Naive thymus-derived CD4-positive, alpha-beta T cell (primary cell): ENCODE measurements around the gene CDKAL1. TPM values are rescaled to one million over a fixed set of nuclear protein-coding genes. Genes with fewer than 3 reads are reported as not detected.

Source experiments
- ATAC-seq: fragments of 150-1000 bp; cut with Tn5 transposase; 2 replicates; pipeline ENCODE4 v1.10.0; 2021; ENCODE audit warnings: mild to moderate bottlenecking, moderate library complexity
- CTCF ChIA-PET: fragments of 350-600 bp; sonication (Branson Sonifier 250); formaldehyde crosslinking; loops from one replicate; lab custom pipeline; 2021; ENCODE audit warnings: antibody characterized with exemption; lab: Charles Lee
- POLR2A ChIA-PET: fragments of 350-600 bp; sonication (Branson Sonifier 250); formaldehyde crosslinking; loops from one replicate; lab custom pipeline; 2021; ENCODE audit warnings: antibody characterized with exemption, inconsistent platforms; lab: Charles Lee
- DNase-seq, 9 donors: peaks; one replicate each; pipeline versions ENCODE4 v3.0.0 to v3.0.0-alpha.2; 2020 to 2022; ENCODE audit warnings: mixed read lengths in 1 of 9
- H3K27ac ChIP-seq: one replicate; pipeline ENCODE4 v1.7.0; 2013; ENCODE audit warnings: mild to moderate bottlenecking, low read depth, low read length, moderate library complexity
- H3K27me3 ChIP-seq, 2 donors: one replicate each; pipeline ENCODE4 v1.7.0; 2013; ENCODE audit warnings: low read length in 2 of 2, mild to moderate bottlenecking in 2 of 2, moderate library complexity in 2 of 2; ENCODE audit not compliant: control insufficient read depth in 2 of 2, insufficient read depth in 2 of 2
- H3K36me3 ChIP-seq, 3 experiments: 1 replicate in 2 of 3; 2 replicates in 1 of 3; pipeline ENCODE4 v1.7.0; 2013; ENCODE audit warnings: low read length in 3 of 3, mild to moderate bottlenecking in 3 of 3, moderate library complexity in 1 of 3; ENCODE audit not compliant: insufficient read depth in 3 of 3, control insufficient read depth in 2 of 3
- H3K4me1 ChIP-seq, 2 donors: one replicate each; pipeline ENCODE4 v1.7.0; 2013; ENCODE audit warnings: low read length in 2 of 2, mild to moderate bottlenecking in 2 of 2, moderate library complexity in 1 of 2; ENCODE audit not compliant: control insufficient read depth in 2 of 2, insufficient read depth in 2 of 2
- H3K4me3 ChIP-seq: 2 replicates; pipeline ENCODE4 v1.7.0; 2013; ENCODE audit warnings: mild to moderate bottlenecking, low read length
- H3K9me3 ChIP-seq, 3 experiments: 1 replicate in 2 of 3; 2 replicates in 1 of 3; pipeline ENCODE4 v1.7.0; 2013; ENCODE audit warnings: low read length in 3 of 3; ENCODE audit not compliant: control insufficient read depth in 2 of 3
- H3K27ac Mint-ChIP-seq, 9 donors: one replicate each; pipeline ENCODE4 v1.8.0; 2020 to 2022; ENCODE audit warnings: mixed read lengths in 9 of 9, mild to moderate bottlenecking in 8 of 9, moderate library complexity in 5 of 9, inconsistent platforms in 2 of 9
- H3K27me3 Mint-ChIP-seq, 5 donors: one replicate each; pipeline ENCODE4 v1.8.0; 2021 to 2022; ENCODE audit warnings: mixed read lengths in 5 of 5, mild to moderate bottlenecking in 1 of 5
- H3K36me3 Mint-ChIP-seq, 5 donors: one replicate each; pipeline ENCODE4 v1.8.0; 2020 to 2022; ENCODE audit warnings: mixed read lengths in 5 of 5, mild to moderate bottlenecking in 3 of 5, inconsistent platforms in 1 of 5
- H3K4me1 Mint-ChIP-seq, 7 donors: one replicate each; pipeline ENCODE4 v1.8.0; 2020 to 2022; ENCODE audit warnings: mixed read lengths in 7 of 7, mild to moderate bottlenecking in 3 of 7, inconsistent platforms in 1 of 7
- H3K4me3 Mint-ChIP-seq, 10 donors: one replicate each; pipeline ENCODE4 v1.8.0; 2020 to 2022; ENCODE audit warnings: mild to moderate bottlenecking in 10 of 10, mixed read lengths in 10 of 10, moderate library complexity in 6 of 10, inconsistent platforms in 2 of 10
- H3K9me3 Mint-ChIP-seq, 11 donors: one replicate each; pipeline ENCODE4 v1.8.0; 2020 to 2022; ENCODE audit warnings: mixed read lengths in 11 of 11, mild to moderate bottlenecking in 4 of 11, inconsistent platforms in 1 of 11, moderate library complexity in 1 of 11
- intact Hi-C, 2 donors: fragments of 100-400 bp; cut with micrococcal nuclease; formaldehyde crosslinking; loops; one replicate each; pipeline ENCODE4 v1.15.1; 2023
- polyA plus RNA-seq, 2 donors: library from polyadenylated mRNA; unstranded; fragments of 300-500 nt; fragmentation: Illumina TruSeq; gene quantifications; one replicate each; pipeline ENCODE4 v1.2.3, GENCODE V29; 2021
- total RNA-seq, 6 experiments: library from RNA in 5 of 6; stranded (reverse) in 5 of 6; gene quantifications; 1 replicate in 5 of 6; 2 replicates in 1 of 6; pipeline ENCODE4 v1.2.3 and lab custom pipeline; 2021 to 2026

CDKAL1 gene
- total and polyA plus RNA-seq, 7 experiments from 2014 or later, result 23.6 to 35.8 (median 29.8) TPM

DNA sequence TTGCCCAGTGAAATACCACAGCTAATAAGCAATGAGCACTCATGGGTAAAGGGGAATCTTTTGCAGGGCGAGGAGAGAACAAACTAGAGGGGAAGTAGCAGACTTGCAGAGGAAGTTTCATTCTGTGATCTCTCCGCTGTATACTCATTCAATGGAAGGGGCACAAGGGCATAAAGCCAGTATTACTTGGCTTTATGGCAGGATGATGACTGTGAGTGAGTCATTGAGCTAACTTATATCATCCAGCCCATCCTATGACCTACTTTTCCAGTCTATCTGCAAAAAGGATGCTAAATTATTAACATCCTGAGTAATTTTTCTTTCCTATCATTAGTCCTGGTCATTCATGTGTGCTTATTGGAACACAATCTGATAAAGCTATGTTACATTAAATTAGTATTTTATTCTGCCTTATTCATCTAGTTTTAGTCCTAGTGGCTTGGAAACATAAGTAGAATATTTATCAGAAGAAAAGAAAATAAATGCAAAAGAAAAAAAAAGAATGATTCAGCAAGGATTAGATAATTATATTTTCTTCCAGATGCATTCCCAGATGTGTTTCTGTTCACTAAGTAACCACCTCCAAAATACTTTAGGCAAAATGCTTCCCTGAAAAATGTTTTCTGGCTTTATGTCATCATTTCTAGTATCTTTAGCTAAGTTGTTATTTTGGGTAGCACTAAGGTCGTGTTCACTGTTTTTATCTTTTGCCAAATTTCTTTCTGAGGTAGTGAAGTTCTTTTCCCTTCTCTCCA, 471.7 kb downstream of the CDKAL1 start:
- Mint-ChIP-seq H3K4me1 (peaks cover 0 to 4% (median 0%) of the 10 kb centered on the region in 7 donors), H3K36me3 (peaks cover 17 to 82% (median 72%) of the 10 kb centered on the region in 5 donors)
- intact Hi-C loops, result no loop called here

DNA sequence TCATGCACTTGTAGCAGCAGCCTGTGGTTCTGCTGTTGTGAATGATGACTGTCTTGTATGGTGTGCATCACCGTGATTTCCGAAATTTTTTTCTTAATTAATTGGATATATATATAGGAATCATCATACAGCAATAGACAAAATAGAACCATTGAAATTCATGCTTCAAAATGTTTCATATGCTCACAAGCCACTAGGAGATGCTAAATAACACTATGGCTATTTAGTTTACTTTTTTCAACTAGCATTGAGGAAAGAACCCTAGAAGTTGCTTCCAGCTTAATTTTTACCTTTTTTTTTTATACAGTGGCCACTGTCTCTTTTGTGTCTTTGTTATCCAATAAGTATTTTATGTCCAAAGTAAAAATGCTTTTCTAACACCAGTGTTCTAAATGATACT, 485.4 kb downstream of the CDKAL1 start:
- Mint-ChIP-seq H3K36me3 (peaks cover 0 to 50% (median 40%) of the 10 kb centered on the region in 5 donors), H3K27ac (no peak overlapping the region), H3K27me3 (no peaks in the 10 kb centered on the region), H3K4me3 (no peak overlapping the region), H3K9me3 (peaks cover 0 to 6% (median 0%) of the 10 kb centered on the region in 11 donors), H3K4me1 (peaks cover 0 to 2% (median 0%) of the 10 kb centered on the region in 7 donors)
- Histone ChIP-seq H3K9me3 (no peaks in the 10 kb centered on the region), H3K4me3 (no peak overlapping the region), H3K36me3 (no peaks in the 10 kb centered on the region), H3K27me3 (no peaks in the 10 kb centered on the region), H3K4me1 (no peaks in the 10 kb centered on the region), H3K27ac (no peak overlapping the region)
- DNase-seq (no peak), ATAC-seq (no peak)
- intact Hi-C loops, result no loop called here
- ChIA-PET POLR2A (no interaction called here), CTCF (no interaction called here)

More for the DNA sequence above, 471.7 kb downstream of the CDKAL1 start:
- POLR2A ChIA-PET, result no interaction called here
- Histone ChIP-seq H3K4me1 (no peaks in the 10 kb centered on the region), H3K27ac (no peak overlapping the region), H3K9me3 (no peaks in the 10 kb centered on the region), H3K27me3 (no peaks in the 10 kb centered on the region), H3K4me3 (no peak overlapping the region), H3K36me3 (peaks cover 0 to 7% (median 0%) of the 10 kb centered on the region in 3 experiments)
- Mint-ChIP-seq H3K27ac (no peak overlapping the region), H3K9me3 (peaks cover 0 to 20% (median 5%) of the 10 kb centered on the region in 11 donors), H3K27me3 (no peaks in the 10 kb centered on the region), H3K4me3 (no peak overlapping the region)
- CTCF ChIA-PET, result no interaction called here
- no peak for ATAC-seq
- DNase-seq, result no peak

DNA sequence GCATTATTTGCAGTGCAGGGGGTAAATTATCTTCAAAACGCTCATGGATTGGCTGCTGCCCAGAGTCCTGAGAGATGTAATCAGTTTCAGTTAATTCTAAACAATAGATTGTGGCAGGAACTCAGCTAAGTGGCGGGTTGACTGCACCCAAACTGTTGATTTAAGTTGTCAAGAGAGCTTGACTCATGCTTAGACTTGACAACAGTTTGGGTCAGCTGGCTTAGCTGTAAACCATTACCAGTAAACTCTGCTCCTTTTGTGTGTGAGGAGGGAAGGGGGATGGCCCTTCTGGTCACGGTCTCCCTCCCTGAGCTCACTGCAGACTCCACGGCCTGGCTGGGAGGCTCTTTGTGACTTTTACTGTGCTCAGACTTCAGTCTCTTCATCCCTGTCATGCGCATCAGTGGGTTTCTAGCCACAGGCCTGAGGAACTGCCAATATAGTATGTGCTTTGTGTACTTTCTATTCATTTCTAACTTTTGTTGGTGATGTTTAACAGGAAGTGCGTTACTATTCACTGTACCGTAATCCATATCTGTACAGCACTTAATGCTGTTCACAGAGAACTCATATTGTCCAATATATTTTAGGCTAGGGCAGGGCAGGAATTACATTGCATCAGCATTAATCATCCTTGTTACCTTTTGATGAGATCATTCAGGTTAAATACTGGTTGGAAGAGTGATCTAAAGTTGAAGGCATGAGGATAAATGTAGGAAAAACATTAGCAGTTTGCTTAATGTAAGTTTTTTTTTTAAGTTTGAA, 488.3 kb downstream of the CDKAL1 start:
- H3K27ac ChIP-seq, result no peak overlapping the region
- peaks cover 4 to 14% (median 7%) of the 10 kb centered on the region in 11 donors for H3K9me3 Mint-ChIP-seq
- no peaks in the 10 kb centered on the region for H3K27me3 Mint-ChIP-seq
- H3K27ac Mint-ChIP-seq, result peak overlapping the region in 1 of 9 donors; percentile 14
- H3K4me1 ChIP-seq, result no peaks in the 10 kb centered on the region
- no peak for ATAC-seq
- H3K36me3 Mint-ChIP-seq, result peaks cover 12 to 57% (median 46%) of the 10 kb centered on the region in 5 donors
- intact Hi-C loops, result no loop called here
- no peaks in the 10 kb centered on the region for H3K4me1 Mint-ChIP-seq
- no peak overlapping the region for H3K4me3 Mint-ChIP-seq
- no peak for DNase-seq
- H3K4me3 ChIP-seq, result no peak overlapping the region
- no peaks in the 10 kb centered on the region for H3K36me3 ChIP-seq
- no peaks in the 10 kb centered on the region for H3K27me3 ChIP-seq
- POLR2A ChIA-PET, result no interaction called here
- CTCF ChIA-PET, result no interaction called here
- no peaks in the 10 kb centered on the region for H3K9me3 ChIP-seq

DNA sequence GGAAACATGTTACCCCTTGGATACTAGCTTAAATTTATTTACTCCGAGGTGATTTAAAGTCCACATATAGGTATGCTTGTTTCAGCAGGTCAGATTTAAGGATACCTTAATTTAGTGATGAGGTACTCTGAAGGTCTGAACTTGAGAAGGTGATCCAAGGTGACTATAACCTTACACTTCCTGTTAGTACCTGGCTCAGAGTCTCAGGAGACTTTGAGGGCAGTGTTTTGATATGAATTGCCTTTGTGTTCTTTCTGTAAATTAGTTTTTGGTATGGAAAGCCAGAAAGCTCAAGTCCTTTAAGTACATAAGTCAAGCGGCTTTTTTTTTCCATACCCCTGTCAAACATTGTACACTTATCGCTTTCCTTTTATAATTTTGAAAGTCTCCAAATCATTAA, 489.0 kb downstream of the CDKAL1 start:
- H3K4me1 Mint-ChIP-seq, result no peaks in the 10 kb centered on the region
- intact Hi-C loops, result no loop called here
- H3K9me3 ChIP-seq, result no peaks in the 10 kb centered on the region
- H3K27ac Mint-ChIP-seq, result no peak overlapping the region
- DNase-seq (no peak), ATAC-seq (no peak)
- ChIA-PET POLR2A (no interaction called here), CTCF (no interaction called here)
- H3K4me3 ChIP-seq, result no peak overlapping the region
- H3K9me3 Mint-ChIP-seq, result peaks cover 4 to 16% (median 7%) of the 10 kb centered on the region in 11 donors
- no peak overlapping the region for H3K4me3 Mint-ChIP-seq
- H3K27ac ChIP-seq, result no peak overlapping the region
- H3K36me3 Mint-ChIP-seq, result peaks cover 13 to 62% (median 52%) of the 10 kb centered on the region in 5 donors
- no peaks in the 10 kb centered on the region for H3K4me1 ChIP-seq
- no peaks in the 10 kb centered on the region for H3K27me3 Mint-ChIP-seq
- no peaks in the 10 kb centered on the region for H3K27me3 ChIP-seq
- H3K36me3 ChIP-seq, result no peaks in the 10 kb centered on the region

DNA sequence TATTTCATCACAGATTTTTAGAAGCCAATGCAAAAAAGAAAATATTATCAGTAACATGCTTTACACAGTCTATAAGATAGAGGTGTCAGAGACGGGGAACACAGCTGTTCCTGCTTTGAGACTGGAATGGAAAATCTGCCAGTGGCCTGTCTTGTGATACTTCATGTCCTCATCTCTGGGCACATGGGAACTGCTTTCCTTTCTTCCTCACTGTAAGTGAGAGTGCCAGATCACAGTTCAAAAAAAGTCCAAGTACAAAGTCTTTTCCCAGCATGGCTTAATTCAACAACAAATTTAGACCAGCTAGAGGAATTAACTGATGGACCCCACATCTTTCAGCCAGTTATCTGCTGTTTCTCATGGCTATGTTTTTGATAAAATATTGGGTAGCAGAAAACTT, 490.4 kb downstream of the CDKAL1 start:
- no peak overlapping the region for H3K4me3 ChIP-seq
- Mint-ChIP-seq H3K27me3 (no peaks in the 10 kb centered on the region), H3K27ac (no peak overlapping the region), H3K9me3 (peaks cover 4 to 23% (median 8%) of the 10 kb centered on the region in 11 donors), H3K4me1 (peaks cover 0 to 2% (median 0%) of the 10 kb centered on the region in 7 donors), H3K36me3 (peaks cover 13 to 75% (median 53%) of the 10 kb centered on the region in 5 donors), H3K4me3 (no peak overlapping the region)
- POLR2A ChIA-PET, result no interaction called here
- H3K4me1 ChIP-seq, result no peaks in the 10 kb centered on the region
- CTCF ChIA-PET, result interaction anchor here (0.9 kb wide), 1 partner anchor 81 kb away, joined by 3 read pairs; no protein-coding TSS in a partner anchor
- no peaks in the 10 kb centered on the region for H3K36me3 ChIP-seq
- DNase-seq, result no peak
- intact Hi-C loops, result no loop called here
- no peaks in the 10 kb centered on the region for H3K27me3 ChIP-seq
- no peaks in the 10 kb centered on the region for H3K9me3 ChIP-seq
- no peak for ATAC-seq
- no peak overlapping the region for H3K27ac ChIP-seq

DNA sequence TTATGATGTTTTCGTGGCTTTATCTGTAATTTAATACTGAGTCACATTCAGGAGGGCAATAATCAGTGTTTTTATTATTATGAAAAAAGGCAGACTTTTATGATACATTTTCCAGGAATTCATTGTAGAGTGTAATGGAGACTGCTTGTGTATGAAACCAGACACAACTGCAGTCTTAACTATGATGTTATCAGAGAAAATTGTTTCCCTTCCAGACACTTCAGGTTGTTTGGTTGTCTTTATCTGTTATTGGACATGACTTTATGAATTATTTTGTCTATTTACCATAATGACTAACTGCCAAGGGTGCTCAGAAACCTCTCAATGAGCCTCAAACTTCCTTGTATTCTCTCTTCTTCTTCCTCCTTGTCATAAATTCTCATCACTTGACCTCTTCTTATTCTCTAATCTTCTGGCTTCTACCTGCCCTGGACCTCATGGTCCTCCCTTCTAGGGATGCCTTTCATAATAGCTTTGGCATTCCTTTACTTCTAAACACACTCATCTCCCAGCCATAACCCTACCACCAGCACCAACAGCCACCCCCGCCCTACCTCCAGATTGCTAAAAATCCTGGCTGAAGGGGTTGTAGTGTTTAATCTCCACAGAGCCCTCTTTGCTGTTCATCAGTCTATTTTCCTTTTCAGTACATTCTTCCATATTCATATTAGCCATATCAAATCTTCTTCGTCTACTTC, 492.5 kb downstream of the CDKAL1 start:
- ATAC-seq (no peak), DNase-seq (no peak)
- ChIA-PET CTCF (no interaction called here), POLR2A (no interaction called here)
- Histone ChIP-seq H3K36me3 (no peaks in the 10 kb centered on the region), H3K4me1 (no peaks in the 10 kb centered on the region), H3K9me3 (no peaks in the 10 kb centered on the region), H3K4me3 (no peak overlapping the region), H3K27ac (no peak overlapping the region), H3K27me3 (no peaks in the 10 kb centered on the region)
- H3K4me1 Mint-ChIP-seq, result peaks cover 0 to 3% (median 0%) of the 10 kb centered on the region in 7 donors
- peaks cover 24 to 77% (median 62%) of the 10 kb centered on the region in 5 donors for H3K36me3 Mint-ChIP-seq
- H3K4me3 Mint-ChIP-seq, result no peak overlapping the region
- peaks cover 4 to 23% (median 8%) of the 10 kb centered on the region in 11 donors for H3K9me3 Mint-ChIP-seq
- intact Hi-C loops, result no loop called here
- no peak overlapping the region for H3K27ac Mint-ChIP-seq
- H3K27me3 Mint-ChIP-seq, result no peaks in the 10 kb centered on the region
